Body of pancreas (tissue), 4 donors: Measurements from ENCODE around the gene ZNF79. TPM values are rescaled to one million over a fixed set of nuclear protein-coding genes. Genes with fewer than 3 reads are reported as not detected.

Experiments
- ATAC-seq: fragments of 150-250 bp; one replicate; pipeline ENCODE4 v1.9.1; 2016
- DNase-seq, 4 donors: peaks; one replicate each; pipeline ENCODE4 v3.0.0-alpha.2; 2019
- H3K27ac ChIP-seq, 4 donors: fragments of 200-600 bp; sonication (generic); 1 replicate in 3 of 4; 2 replicates in 1 of 4; pipeline versions ENCODE4 v1.5.1 to v1.6.1; 2016 to 2019; ENCODE audit warnings: mild to moderate bottlenecking in 1 of 4, mixed read lengths in 1 of 4, moderate library complexity in 1 of 4
- H3K27me3 ChIP-seq, 2 donors: fragments of 200-600 bp; sonication (generic); one replicate each; pipeline ENCODE4 v1.6.0; 2016; ENCODE audit warnings: mild to moderate bottlenecking in 1 of 2
- H3K36me3 ChIP-seq, 2 donors: fragments of 200-600 bp; sonication (generic); replicated peaks in 1 of 2; 2 replicates each; pipeline ENCODE4 v1.5.1; 2016; ENCODE audit warnings: low read depth in 2 of 2; ENCODE audit not compliant: insufficient read depth in 1 of 2
- H3K4me1 ChIP-seq: fragments of 200-600 bp; sonication (generic); one replicate; pipeline ENCODE4 v1.6.0; 2016
- H3K4me3 ChIP-seq, 2 donors: fragments of 200-600 bp; sonication (generic); 1 replicate in 1 of 2; 2 replicates in 1 of 2; pipeline ENCODE4 v1.5.1; 2016 to 2019
- H3K9me3 ChIP-seq, 3 donors: fragments of 200-600 bp; sonication (generic); 1 replicate in 2 of 3; 2 replicates in 1 of 3; pipeline ENCODE4 v1.5.1; 2016
- CTCF ChIP-seq, 7 experiments: fragments of 450-650 bp in 4 of 7; fragments of 200-600 bp in 3 of 7; sonication (generic) in 3 of 7; IDR thresholded peaks; one replicate each; pipeline ENCODE4 v1.5.1; 2016 to 2019; ENCODE audit warnings: antibody characterized with exemption in 7 of 7
- POLR2A ChIP-seq, 3 donors: fragments of 450-650 bp; IDR thresholded peaks; one replicate each; pipeline ENCODE4 v1.6.1; 2016; ENCODE audit warnings: antibody characterized with exemption in 3 of 3, mild to moderate bottlenecking in 2 of 3
- WGBS, 2 donors: methylation state at CpG; one replicate each; pipeline ENCODE4 v1.1.5; 2017; 5-methylcytosine and 5-hydroxymethylcytosine counted together
- intact Hi-C: fragments of 100-400 bp; cut with DNase I; formaldehyde crosslinking; loops from one replicate; pipeline ENCODE4 v1.15.1; 2023
- small RNA-seq: library from RNA; depleted of rRNA; stranded (forward); fragments of <200 nt; gene quantifications from one replicate; pipeline ENCODE3, GENCODE V24; 2016
- total RNA-seq, 2 donors: library from RNA; depleted of rRNA; stranded (reverse); fragments of >200 nt; gene quantifications; one replicate each; pipeline ENCODE4 v1.1.0, GENCODE V29; 2016

ZNF79 gene
- total RNA-seq, 2 donors from 2014 or later = 4.7 to 11.5 TPM

GRCh38 chr9:127493592-127494303 is 69.6 kb downstream of the ZNF79 start:
- Histone ChIP-seq H3K4me3 (no peak overlapping the region), H3K27ac (peak overlapping the region in 3 of 4 donors; percentile 62 to 73 (median 68)), H3K4me1 (peaks cover 26% of the 10 kb centered on the region), H3K36me3 (no peaks in the 10 kb centered on the region), H3K27me3 (no peaks in the 10 kb centered on the region), H3K9me3 (no peaks in the 10 kb centered on the region)
- peak in 2 of 4 donors; percentile 46 to 49 for DNase-seq
- intact Hi-C loops = no loop called here
- ATAC-seq = no peak
- no peak for TF ChIP-seq CTCF (IDR thresholded peaks at IDR 0.05)
- TF ChIP-seq POLR2A (IDR thresholded peaks at IDR 0.05) = no peak
- WGBS, 2 donors = 70 to 77% methylated on average over 5 to 21 of the region's 22 CpGs

- Histone ChIP-seq H3K9me3 (no peaks in the 10 kb centered on the region), H3K27me3 (no peaks in the 10 kb centered on the region), H3K4me3 (no peak overlapping the region), H3K27ac (peak overlapping the region; percentile 59 to 73 (median 65)), H3K4me1 (peaks cover 26% of the 10 kb centered on the region), H3K36me3 (no peaks in the 10 kb centered on the region)
- ATAC-seq (peak; percentile 25), DNase-seq (peak in 3 of 4 donors; percentile 51 to 54 (median 52))
- TF ChIP-seq CTCF (IDR thresholded peaks at IDR 0.05) (no peak), POLR2A (IDR thresholded peaks at IDR 0.05) (no peak)
- intact Hi-C loops = no loop called here
- 23 to 31% methylated on average over 7 to 9 of the region's 9 CpGs for WGBS, 2 donors
These were observed 70.1 kb downstream of the ZNF79 start for GRCh38 chr9:127494304-127494702.

Small RNA genes lying within 50 kb of the gene (small RNA-seq; reads per million reads assigned to genes)
- gene RF00019 (not detected), gene SNORA65 (347 reads per million, percentile 98 among the genes with 10 or more reads in this experiment)

Other genes with a start within 250 kb of the ZNF79 start
- 10 to 100 TPM in 1 of 2 donors, 1 to 10 TPM in 1; 5.9 to 23.6 TPM for gene GARNL3, start 159.6 kb upstream of the ZNF79 start, total RNA-seq
- gene SLC2A8, start 27.2 kb upstream of the ZNF79 start, total RNA-seq = 10 to 100 TPM; 10.9 to 18.2 TPM
- gene RPL12, start 27.0 kb downstream of the ZNF79 start, total RNA-seq = 1,000 to 10,000 TPM in 1 of 2 donors, 100 to 1,000 TPM in 1; 994 to 1,261 TPM
- 10 to 100 TPM in 1 of 2 donors, 1 to 10 TPM in 1; 9.6 to 26.0 TPM for gene LRSAM1, start 27.1 kb downstream of the ZNF79 start, total RNA-seq
- gene STXBP1, start 187.9 kb downstream of the ZNF79 start, total RNA-seq = 10 to 100 TPM; 34.5 to 39.9 TPM